Heart left ventricle (tissue), 16 donors: Measurements from ENCODE around the gene HLCS. TPM values are rescaled to one million over a fixed set of nuclear protein-coding genes. Genes with fewer than 3 reads are reported as not detected.

Experiments
- ATAC-seq, 4 donors: fragments of 200-7000 bp; cut with Tn5 transposase; one replicate each; pipeline ENCODE4 v1.9.1; 2020 to 2022; ENCODE audit warnings: moderate library complexity in 4 of 4, mild to moderate bottlenecking in 3 of 4, moderate number of reproducible peaks in 1 of 4
- DNase-seq, 5 donors: peaks; one replicate each; pipeline ENCODE4 v3.0.0-alpha.2; 2020
- H3K27ac ChIP-seq, 12 donors: fragments of 200-600 bp; sonication (generic) in 4 of 12; one replicate each; pipeline versions ENCODE4 v1.5.0 to v1.8.0; 2016 to 2022; ENCODE audit warnings: mild to moderate bottlenecking in 2 of 12
- H3K27me3 ChIP-seq, 9 donors: fragments of 200-600 bp; sonication (generic) in 2 of 9; one replicate each; pipeline versions ENCODE4 v1.5.1 to v1.8.0; 2016 to 2022; ENCODE audit warnings: mild to moderate bottlenecking in 3 of 9
- H3K36me3 ChIP-seq, 9 donors: fragments of 200-600 bp; sonication (generic) in 2 of 9; one replicate each; pipeline versions ENCODE4 v1.5.0 to v1.8.0; 2018 to 2022; ENCODE audit warnings: mild to moderate bottlenecking in 2 of 9
- H3K4me1 ChIP-seq, 12 donors: fragments of 200-600 bp; sonication (generic) in 4 of 12; one replicate each; pipeline versions ENCODE4 v1.5.0 to v1.8.0; 2016 to 2022; ENCODE audit warnings: mild to moderate bottlenecking in 3 of 12
- H3K4me3 ChIP-seq, 12 donors: fragments of 200-600 bp; sonication (generic) in 4 of 12; one replicate each; pipeline versions ENCODE4 v1.5.0 to v1.8.0; 2017 to 2022; ENCODE audit warnings: mild to moderate bottlenecking in 9 of 12, moderate library complexity in 4 of 12
- H3K9me3 ChIP-seq, 12 donors: fragments of 200-600 bp; sonication (generic) in 4 of 12; one replicate each; pipeline versions ENCODE4 v1.5.0 to v1.8.0; 2016 to 2022; ENCODE audit warnings: mild to moderate bottlenecking in 1 of 12
- POLR2A ChIP-seq, 2 donors: fragments of 450-650 bp; IDR thresholded peaks; one replicate each; pipeline ENCODE4 v1.6.1; 2017; ENCODE audit warnings: antibody characterized with exemption in 2 of 2, mild to moderate bottlenecking in 2 of 2, moderate library complexity in 2 of 2
- WGBS, 4 donors: extraction: QIAGEN DNeasy Blood & Tissue Kit in 2 of 4; methylation state at CpG; one replicate each; pipeline versions ENCODE4 v1.1.5 to v1.1.7; 2013 to 2018; 5-methylcytosine and 5-hydroxymethylcytosine counted together
- intact Hi-C, 10 donors: fragments of 100-400 bp; cut with DNase I; formaldehyde crosslinking; loops; one replicate each; pipeline versions ENCODE4 v1.11.1 to v1.14.2; 2022
- polyA plus RNA-seq, 2 donors: library from polyadenylated mRNA; stranded (reverse); fragments of 200-250 nt; gene quantifications; one replicate each; pipeline ENCODE4 v1.2.3, GENCODE V29; 2013
- total RNA-seq, 9 donors: library from RNA; depleted of rRNA in 2 of 9; stranded (reverse); fragments of >200 nt in 2 of 9; fragmentation: NEBNext Ultra II Directional in 3 of 9; extraction: Animal tissue kit (Norgen Biotek cat#: 25700) in 3 of 9; gene quantifications; one replicate each; pipeline versions ENCODE4 v1.1.0 to v1.2.4, GENCODE V29; 2016 to 2023
- TF ChIP-seq, protein P1 (sequence below), 12 donors: fragments of 200-600 bp; sonication (generic) in 4 of 12; IDR thresholded peaks; one replicate each; pipeline versions ENCODE4 v1.5.0 to v1.8.0; 2018 to 2022; ENCODE audit warnings: antibody characterized with exemption in 12 of 12, mild to moderate bottlenecking in 5 of 12
- donor health status: ischemic (EF 13 %, LVEDD 7.1; RV severe dilation, severe dysfunction).
- donor health status: healthy with polysubstance abuse.
- donor health status: DM: no; HTN: yes; CAD: no.
- donor health status: DM: no; HTN: no; CAD: no.
- donor health status: ischemic (EF 25% LVEDD 6.9; RV normal size, moderate dysfunction).
- donor health status: ischemic (EF 25% LVEDD 5.7; RV mildly dilated, moderate dysfunction).
- donor health status: healthy.
- donor health status: DM: yes; HTN: yes; CAD: no.
- donor health status: ischemic (EF 35%, LVEDD 5.7; RV mildly dilated, moderate dysfunction).
- donor health status: nonischemic (EF 11% LVEDD 7.7; RV severe dilation, severe dysfunction).
- donor health status: DM: yes; HTN: yes; CAD: no.
- donor health status: PGD.
- donor health status: ischemic (EF 29% LVEDD 5.4; RV normal size, mild dysfunction).
- donor health status: nonischemic (EF 23%, LVEDD 6.1; RV moderate dilation, normal function).

Gene HLCS
- total and polyA plus RNA-seq, 11 donors: 1.8 to 15.2 (median 6.2) TPM

DNA sequence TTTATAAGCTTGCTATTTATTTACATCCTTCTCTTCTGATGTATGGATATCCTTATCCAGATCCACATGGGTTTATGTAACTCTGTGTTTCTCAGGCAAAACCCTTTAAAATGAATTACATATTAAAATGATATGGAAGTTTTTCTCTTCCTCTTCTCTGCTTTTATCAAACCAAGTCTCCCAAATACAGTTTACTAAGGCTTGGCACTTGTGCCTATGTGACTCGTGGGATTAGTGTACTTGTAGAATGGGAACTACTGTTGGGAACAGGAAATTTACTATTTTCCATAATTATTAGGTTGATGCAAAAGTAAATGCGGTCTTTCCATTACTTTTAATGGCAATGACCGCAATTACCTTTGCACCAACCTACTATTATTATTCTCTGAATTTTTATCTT, 252.7 kb downstream of the HLCS start:
- ATAC-seq: no peak
- Histone ChIP-seq H3K27me3 (peaks cover 32 to 100% (median 73%) of the 10 kb centered on the region in 9 donors), H3K27ac (no peak overlapping the region), H3K4me1 (peaks cover 0 to 20% (median 8%) of the 10 kb centered on the region in 12 donors), H3K36me3 (no peaks in the 10 kb centered on the region), H3K9me3 (no peaks in the 10 kb centered on the region), H3K4me3 (no peak overlapping the region)
- no peak for DNase-seq
- TF ChIP-seq, protein P1, sequence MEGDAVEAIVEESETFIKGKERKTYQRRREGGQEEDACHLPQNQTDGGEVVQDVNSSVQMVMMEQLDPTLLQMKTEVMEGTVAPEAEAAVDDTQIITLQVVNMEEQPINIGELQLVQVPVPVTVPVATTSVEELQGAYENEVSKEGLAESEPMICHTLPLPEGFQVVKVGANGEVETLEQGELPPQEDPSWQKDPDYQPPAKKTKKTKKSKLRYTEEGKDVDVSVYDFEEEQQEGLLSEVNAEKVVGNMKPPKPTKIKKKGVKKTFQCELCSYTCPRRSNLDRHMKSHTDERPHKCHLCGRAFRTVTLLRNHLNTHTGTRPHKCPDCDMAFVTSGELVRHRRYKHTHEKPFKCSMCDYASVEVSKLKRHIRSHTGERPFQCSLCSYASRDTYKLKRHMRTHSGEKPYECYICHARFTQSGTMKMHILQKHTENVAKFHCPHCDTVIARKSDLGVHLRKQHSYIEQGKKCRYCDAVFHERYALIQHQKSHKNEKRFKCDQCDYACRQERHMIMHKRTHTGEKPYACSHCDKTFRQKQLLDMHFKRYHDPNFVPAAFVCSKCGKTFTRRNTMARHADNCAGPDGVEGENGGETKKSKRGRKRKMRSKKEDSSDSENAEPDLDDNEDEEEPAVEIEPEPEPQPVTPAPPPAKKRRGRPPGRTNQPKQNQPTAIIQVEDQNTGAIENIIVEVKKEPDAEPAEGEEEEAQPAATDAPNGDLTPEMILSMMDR (IDR thresholded peaks at IDR 0.05): no peak
- TF ChIP-seq POLR2A (IDR thresholded peaks at IDR 0.05): no peak
- intact Hi-C loops: no loop called here
- WGBS, 4 donors: 60 to 74% (median 63%) methylated on average over 3 of the region's 3 CpGs

GRCh38 chr21:36710729-36711048, 255.8 kb downstream of the HLCS start:
- TF ChIP-seq, protein P1 (IDR thresholded peaks at IDR 0.05): no peak
- no peak for TF ChIP-seq POLR2A (IDR thresholded peaks at IDR 0.05)
- Histone ChIP-seq H3K27ac (no peak overlapping the region), H3K36me3 (no peaks in the 10 kb centered on the region), H3K4me1 (peaks cover 0 to 50% (median 24%) of the 10 kb centered on the region in 12 donors), H3K4me3 (peak overlapping the region in 1 of 12 donors; percentile 19), H3K9me3 (no peaks in the 10 kb centered on the region), H3K27me3 (peaks cover 62 to 100% (median 90%) of the 10 kb centered on the region in 9 donors)
- 7 to 14% (median 9%) methylated on average over 13 of the region's 13 CpGs for WGBS, 4 donors
- peak in 1 of 5 donors; percentile 15 for DNase-seq
- intact Hi-C loops: no loop called here
- ATAC-seq: no peak

- H3K27me3 ChIP-seq: peaks cover 68 to 100% (median 94%) of the 10 kb centered on the region in 9 donors
- peak overlapping the region in 1 of 12 donors; percentile 19 for H3K4me3 ChIP-seq
- peak in 1 of 5 donors; percentile 8 for DNase-seq
- no peak overlapping the region for H3K27ac ChIP-seq
- TF ChIP-seq POLR2A (IDR thresholded peaks at IDR 0.05): no peak
- TF ChIP-seq, protein P1 (IDR thresholded peaks at IDR 0.05): no peak
- intact Hi-C loops: no loop called here
- no peaks in the 10 kb centered on the region for H3K9me3 ChIP-seq
- ATAC-seq: no peak
- peaks cover 0 to 56% (median 28%) of the 10 kb centered on the region in 12 donors for H3K4me1 ChIP-seq
- WGBS, 4 donors: 6 to 9% (median 8%) methylated on average over 30 to 38 of the region's 38 CpGs
- H3K36me3 ChIP-seq: no peaks in the 10 kb centered on the region
Observed at GRCh38 chr21:36709868-36710728, 256.4 kb downstream of the HLCS start.

GRCh38 chr21:36709030-36709867, 257.2 kb downstream of the HLCS start:
- peak in 1 of 4 donors; percentile 20 for ATAC-seq

More at GRCh38 chr21:36709030-36709867, 257.2 kb downstream of the HLCS start:
- H3K36me3 ChIP-seq: no peaks in the 10 kb centered on the region
- peak overlapping the region in 4 of 12 donors; percentile 8 to 27 (median 13) for H3K4me3 ChIP-seq
- WGBS, 4 donors: 3 to 5% (median 4%) methylated on average over 18 to 55 of the region's 55 CpGs
- TF ChIP-seq POLR2A (IDR thresholded peaks at IDR 0.05): no peak
- TF ChIP-seq, protein P1 (IDR thresholded peaks at IDR 0.05): no peak
- peak in 1 of 5 donors; percentile 16 for DNase-seq
- H3K4me1 ChIP-seq: peaks cover 0 to 64% (median 33%) of the 10 kb centered on the region in 12 donors
- H3K27me3 ChIP-seq: peaks cover 77 to 100% (median 95%) of the 10 kb centered on the region in 9 donors
- intact Hi-C loops: no loop called here
- no peaks in the 10 kb centered on the region for H3K9me3 ChIP-seq
- H3K27ac ChIP-seq: no peak overlapping the region
